ENCODE data around the gene OGFRL1. TPM values are rescaled to one million over a fixed set of nuclear protein-coding genes. Genes with fewer than 3 reads are reported as not detected.
"Not testable (repeated sequence)": the region's sequence is repeated elsewhere in the genome, so short reads cannot be mapped to it uniquely, and the experiment has no call there.

Gene OGFRL1
- total and polyA plus RNA-seq, 4 donors = 6.8 to 29.9 (median 17.7) TPM

DNA sequence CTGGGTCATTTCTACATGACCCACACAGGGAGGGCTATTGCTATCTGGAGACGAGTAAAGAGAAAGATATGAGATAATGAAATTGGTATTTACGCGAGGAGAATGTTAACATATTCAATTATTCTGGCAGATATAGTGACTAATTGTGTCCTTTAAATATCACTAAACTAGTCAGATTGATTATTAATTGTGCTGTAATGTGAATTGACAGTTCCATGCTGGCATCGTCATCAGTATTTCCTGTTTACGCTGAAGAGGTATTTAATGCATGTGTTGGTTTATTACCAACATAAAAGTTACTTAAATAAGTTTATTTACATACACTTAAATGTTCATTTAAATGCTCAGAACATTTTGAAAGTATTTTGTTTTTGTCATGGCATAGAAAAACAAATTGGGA, 35.7 kb upstream of the OGFRL1 start:
- intact Hi-C loops (cut with DNase I) = no loop called here
- no peaks in the 10 kb centered on the region for H3K36me3 ChIP-seq (ENCODE audit: control insufficient read depth in 1 of 2, insufficient read depth in 2 of 2, low read length in 1 of 2)
- H3K9me3 ChIP-seq (ENCODE audit: control insufficient read depth, low read length) = no peaks in the 10 kb centered on the region
- WGBS, 2 donors = 61 to 62% methylated on average over 5 of the region's 5 CpGs
- peaks cover 0 to under 1% of the 10 kb centered on the region in 2 donors for H3K4me1 ChIP-seq (ENCODE audit: control insufficient read depth in 1 of 2, insufficient read depth in 2 of 2, low read length in 2 of 2)
- no peaks in the 10 kb centered on the region for H3K27me3 ChIP-seq (ENCODE audit: control insufficient read depth in 1 of 2, insufficient read depth in 2 of 2, low read length in 1 of 2)
- no peak overlapping the region for H3K4me3 ChIP-seq (ENCODE audit: low read length in 2 of 2)
- ATAC-seq (ENCODE audit: low FRiP score) = no peak
- no peak for DNase-seq
- H3K27ac ChIP-seq (ENCODE audit: low read depth in 1 of 2, low read length in 2 of 2) = no peak overlapping the region

DNA sequence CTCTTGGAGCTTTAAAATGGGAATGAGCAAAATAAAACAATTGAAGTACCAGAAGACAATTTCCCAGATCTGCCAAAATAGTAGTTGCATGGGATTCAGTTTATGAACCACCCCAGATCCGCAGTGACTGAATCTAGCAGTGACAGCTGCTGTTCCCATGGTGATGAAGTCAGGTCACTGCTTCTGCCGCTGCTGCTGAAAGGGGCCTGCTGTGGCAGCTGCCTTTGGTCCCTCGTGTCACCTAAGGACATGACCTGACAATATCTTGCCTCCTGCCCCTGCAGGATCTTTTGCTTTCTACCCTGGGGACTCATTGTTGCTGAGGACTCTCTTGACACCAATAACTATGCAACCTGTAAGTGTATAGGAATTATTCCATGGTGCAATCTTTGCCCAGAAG, 34.3 kb upstream of the OGFRL1 start:
- Histone ChIP-seq H3K27ac (ENCODE audit: low read depth in 1 of 2, low read length in 2 of 2) (no peak overlapping the region), H3K9me3 (ENCODE audit: control insufficient read depth, low read length) (no peaks in the 10 kb centered on the region), H3K4me1 (ENCODE audit: control insufficient read depth in 1 of 2, insufficient read depth in 2 of 2, low read length in 2 of 2) (peaks cover 0 to 2% of the 10 kb centered on the region in 2 donors), H3K4me3 (ENCODE audit: low read length in 2 of 2) (no peak overlapping the region), H3K27me3 (ENCODE audit: control insufficient read depth in 1 of 2, insufficient read depth in 2 of 2, low read length in 1 of 2) (no peaks in the 10 kb centered on the region), H3K36me3 (ENCODE audit: control insufficient read depth in 1 of 2, insufficient read depth in 2 of 2, low read length in 1 of 2) (no peaks in the 10 kb centered on the region)
- intact Hi-C loops (cut with DNase I) = no loop called here
- WGBS, 2 donors = 32 to 42% methylated on average over 3 of the region's 3 CpGs
- no peak for DNase-seq
- no peak for ATAC-seq (ENCODE audit: low FRiP score)

DNA sequence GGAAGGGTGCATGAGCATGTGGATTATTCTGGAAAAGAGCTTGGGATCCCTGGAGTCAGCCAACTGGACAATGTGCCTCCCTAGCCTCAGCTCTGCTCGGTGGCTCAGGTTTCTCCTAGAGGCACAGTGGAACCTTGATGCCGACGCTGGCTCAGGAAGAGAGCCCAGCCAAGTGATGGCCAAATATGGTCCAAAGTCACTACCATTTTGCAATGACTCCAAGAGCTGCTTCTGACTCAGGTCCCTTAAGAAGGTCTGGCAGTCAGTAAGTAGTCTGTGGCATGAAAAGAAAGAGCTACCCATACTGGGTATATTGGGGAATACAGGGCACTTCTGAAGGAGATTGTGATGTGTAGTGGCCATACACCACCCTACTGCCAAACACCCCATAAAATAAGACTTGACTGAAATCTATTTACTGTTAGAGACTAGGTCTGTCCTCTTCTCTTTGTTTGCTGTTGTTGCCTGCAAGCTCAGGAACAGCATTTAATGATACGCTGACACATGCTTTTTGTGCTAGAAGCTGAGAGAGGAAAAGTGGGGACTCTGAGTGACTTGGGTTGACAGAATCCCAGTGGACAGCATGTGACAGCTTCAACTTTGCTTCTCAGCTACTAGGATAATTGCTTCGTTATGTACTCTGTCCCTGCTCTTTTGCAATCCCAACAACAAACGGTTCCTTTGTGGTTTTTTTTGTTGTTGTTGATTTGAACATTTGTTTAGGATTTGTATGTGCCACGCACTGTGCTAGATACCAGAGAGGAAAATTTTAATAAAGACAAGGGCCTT, 30.3 kb upstream of the OGFRL1 start:
- Histone ChIP-seq H3K4me3 (ENCODE audit: low read length in 2 of 2) (no peak overlapping the region), H3K27ac (ENCODE audit: low read depth in 1 of 2, low read length in 2 of 2) (no peak overlapping the region), H3K4me1 (ENCODE audit: control insufficient read depth in 1 of 2, insufficient read depth in 2 of 2, low read length in 2 of 2) (peaks cover 0 to 2% of the 10 kb centered on the region in 2 donors), H3K36me3 (ENCODE audit: control insufficient read depth in 1 of 2, insufficient read depth in 2 of 2, low read length in 1 of 2) (no peaks in the 10 kb centered on the region), H3K27me3 (ENCODE audit: control insufficient read depth in 1 of 2, insufficient read depth in 2 of 2, low read length in 1 of 2) (no peaks in the 10 kb centered on the region), H3K9me3 (ENCODE audit: control insufficient read depth, low read length) (no peaks in the 10 kb centered on the region)
- WGBS, 2 donors = 52 to 54% methylated on average over 7 of the region's 7 CpGs
- ATAC-seq (ENCODE audit: low FRiP score) = no peak
- intact Hi-C loops (cut with DNase I) = no loop called here
- no peak for DNase-seq

DNA sequence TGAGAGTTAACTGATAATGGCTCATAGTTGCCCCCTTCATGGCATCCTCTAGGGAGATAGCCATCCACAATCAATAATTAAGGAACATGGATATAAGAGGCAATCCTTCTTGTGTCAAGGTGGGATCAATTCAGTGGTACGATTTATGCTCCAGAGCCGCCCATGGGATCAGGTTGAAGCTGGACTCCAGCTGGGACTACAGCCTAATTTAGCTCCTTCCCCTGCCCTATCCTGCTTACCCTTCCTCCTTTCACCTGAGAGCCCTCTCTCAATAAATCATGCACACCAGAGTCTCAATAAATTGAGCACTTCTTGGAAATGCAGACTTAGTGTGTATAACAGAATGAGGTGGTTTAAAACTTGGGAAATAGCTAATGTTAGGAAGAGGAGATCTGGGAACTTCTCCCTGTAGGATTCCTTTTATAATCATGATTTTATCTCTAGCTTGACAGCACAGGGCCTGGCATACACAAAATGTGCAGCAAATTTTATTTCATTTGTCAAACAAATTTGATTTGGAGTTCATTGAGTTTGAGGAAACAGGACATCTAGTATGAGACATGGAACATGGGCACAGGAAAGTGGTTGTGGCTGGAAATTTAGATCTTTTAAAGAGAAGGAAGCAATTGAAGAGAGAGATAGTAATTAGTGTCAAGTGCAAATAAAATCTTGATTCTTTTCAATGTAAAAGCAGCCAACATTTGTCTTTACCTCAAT, 28.6 kb upstream of the OGFRL1 start:
- intact Hi-C loops (cut with DNase I) = no loop called here
- no peak for ATAC-seq (ENCODE audit: low FRiP score)
- WGBS, 2 donors = 83 to 94% methylated on average over 2 of the region's 2 CpGs
- DNase-seq = no peak
- Histone ChIP-seq H3K36me3 (ENCODE audit: control insufficient read depth in 1 of 2, insufficient read depth in 2 of 2, low read length in 1 of 2) (no peaks in the 10 kb centered on the region), H3K4me3 (ENCODE audit: low read length in 2 of 2) (no peak overlapping the region), H3K27ac (ENCODE audit: low read depth in 1 of 2, low read length in 2 of 2) (no peak overlapping the region), H3K9me3 (ENCODE audit: control insufficient read depth, low read length) (no peaks in the 10 kb centered on the region), H3K4me1 (ENCODE audit: control insufficient read depth in 1 of 2, insufficient read depth in 2 of 2, low read length in 2 of 2) (peaks cover 0 to 2% of the 10 kb centered on the region in 2 donors), H3K27me3 (ENCODE audit: control insufficient read depth in 1 of 2, insufficient read depth in 2 of 2, low read length in 1 of 2) (no peaks in the 10 kb centered on the region)

DNA sequence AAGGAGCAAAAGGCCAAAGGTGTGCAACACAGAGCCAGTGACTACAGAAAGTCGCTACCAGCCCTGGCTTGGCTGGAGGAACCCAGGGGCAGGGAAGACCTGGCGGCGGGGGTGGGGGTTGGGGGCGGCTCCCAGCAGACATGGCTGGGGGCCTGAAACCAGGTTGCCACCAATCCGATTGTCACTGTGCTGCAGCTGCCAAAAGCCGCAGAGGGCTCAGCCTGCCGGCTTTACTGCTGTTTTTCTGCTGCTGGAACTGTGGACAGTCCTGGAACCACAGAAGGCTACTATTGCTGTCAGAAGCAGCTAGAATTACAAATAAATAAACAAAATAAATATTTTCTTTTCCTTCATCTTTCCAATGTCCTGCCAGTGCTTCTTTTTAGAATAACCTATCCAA, 25.7 kb upstream of the OGFRL1 start:
- ATAC-seq (ENCODE audit: low FRiP score) (no peak), DNase-seq (no peak)
- Histone ChIP-seq H3K36me3 (ENCODE audit: control insufficient read depth in 1 of 2, insufficient read depth in 2 of 2, low read length in 1 of 2) (no peaks in the 10 kb centered on the region), H3K4me1 (ENCODE audit: control insufficient read depth in 1 of 2, insufficient read depth in 2 of 2, low read length in 2 of 2) (peaks cover 0 to 2% of the 10 kb centered on the region in 2 donors), H3K27me3 (ENCODE audit: control insufficient read depth in 1 of 2, insufficient read depth in 2 of 2, low read length in 1 of 2) (no peaks in the 10 kb centered on the region), H3K27ac (ENCODE audit: low read depth in 1 of 2, low read length in 2 of 2) (no peak overlapping the region), H3K9me3 (ENCODE audit: control insufficient read depth, low read length) (no peaks in the 10 kb centered on the region), H3K4me3 (ENCODE audit: low read length in 2 of 2) (no peak overlapping the region)
- intact Hi-C loops (cut with DNase I) = no loop called here
- WGBS, 2 donors = 58 to 66% methylated on average over 7 of the region's 7 CpGs

DNA sequence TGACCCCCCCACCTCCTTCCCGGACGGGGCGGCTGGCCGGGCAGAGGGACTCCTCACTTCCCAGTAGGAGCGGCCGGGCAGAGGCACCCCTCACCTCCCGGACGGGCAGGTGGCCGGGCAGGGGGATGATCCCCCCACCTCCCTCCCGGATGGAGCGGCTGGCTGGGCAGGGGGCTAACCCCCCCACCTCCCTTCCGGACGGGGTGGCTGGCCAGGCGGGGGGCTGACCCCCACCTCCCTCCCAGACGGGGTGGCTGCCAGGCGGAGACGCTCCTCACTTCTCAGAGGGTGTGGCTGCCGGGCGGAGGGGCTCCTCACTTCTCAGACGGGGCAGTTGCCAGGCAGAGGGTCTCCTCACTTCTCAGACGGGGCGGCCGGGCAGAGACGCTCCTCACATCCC, 22.2 kb upstream of the OGFRL1 start:
- not testable (repeated sequence) for DNase-seq; H3K27ac ChIP-seq (ENCODE audit: low read depth in 1 of 2, low read length in 2 of 2)
- WGBS, 2 donors = 92 to 95% methylated on average over 14 to 24 of the region's 24 CpGs

GRCh38 chr6:71268735-71269437, 19.7 kb upstream of the OGFRL1 start:
- H3K27ac ChIP-seq (ENCODE audit: low read depth in 1 of 2, low read length in 2 of 2) = no peak overlapping the region
- no peaks in the 10 kb centered on the region for H3K27me3 ChIP-seq (ENCODE audit: control insufficient read depth in 1 of 2, insufficient read depth in 2 of 2, low read length in 1 of 2)
- no peaks in the 10 kb centered on the region for H3K36me3 ChIP-seq (ENCODE audit: control insufficient read depth in 1 of 2, insufficient read depth in 2 of 2, low read length in 1 of 2)
- DNase-seq = no peak
- no peak for ATAC-seq (ENCODE audit: low FRiP score)
- H3K4me3 ChIP-seq (ENCODE audit: low read length in 2 of 2) = no peak overlapping the region
- H3K9me3 ChIP-seq (ENCODE audit: control insufficient read depth, low read length) = no peaks in the 10 kb centered on the region
- intact Hi-C loops (cut with DNase I) = no loop called here
- no peaks in the 10 kb centered on the region for H3K4me1 ChIP-seq (ENCODE audit: control insufficient read depth in 1 of 2, insufficient read depth in 2 of 2, low read length in 2 of 2)
- 76 to 81% methylated on average over 3 of the region's 3 CpGs for WGBS, 2 donors

More for the DNA sequence above, 22.2 kb upstream of the OGFRL1 start:
- H3K9me3 ChIP-seq (ENCODE audit: control insufficient read depth, low read length); H3K4me3 ChIP-seq (ENCODE audit: low read length in 2 of 2); H3K36me3 ChIP-seq (ENCODE audit: control insufficient read depth in 1 of 2, insufficient read depth in 2 of 2, low read length in 1 of 2); H3K27me3 ChIP-seq (ENCODE audit: control insufficient read depth in 1 of 2, insufficient read depth in 2 of 2, low read length in 1 of 2); H3K4me1 ChIP-seq (ENCODE audit: control insufficient read depth in 1 of 2, insufficient read depth in 2 of 2, low read length in 2 of 2); ATAC-seq (ENCODE audit: low FRiP score); intact Hi-C loops (cut with DNase I): not testable (repeated sequence)

GRCh38 chr6:71277926-71278600, 10.5 kb upstream of the OGFRL1 start:
- 58 to 62% methylated on average over 3 of the region's 3 CpGs for WGBS, 2 donors
- intact Hi-C loops (cut with DNase I) = no loop called here
- Histone ChIP-seq H3K4me3 (ENCODE audit: low read length in 2 of 2) (no peak overlapping the region), H3K27ac (ENCODE audit: low read depth in 1 of 2, low read length in 2 of 2) (no peak overlapping the region), H3K36me3 (ENCODE audit: control insufficient read depth in 1 of 2, insufficient read depth in 2 of 2, low read length in 1 of 2) (no peaks in the 10 kb centered on the region), H3K27me3 (ENCODE audit: control insufficient read depth in 1 of 2, insufficient read depth in 2 of 2, low read length in 1 of 2) (no peaks in the 10 kb centered on the region), H3K9me3 (ENCODE audit: control insufficient read depth, low read length) (no peaks in the 10 kb centered on the region), H3K4me1 (ENCODE audit: control insufficient read depth in 1 of 2, insufficient read depth in 2 of 2, low read length in 2 of 2) (no peaks in the 10 kb centered on the region)
- ATAC-seq (ENCODE audit: low FRiP score) (no peak), DNase-seq (no peak)

Data from aorta (tissue), 5 donors.